Amniotic stem cell (primary cell): Measurements from ENCODE around the gene ZNF800.
A peak's percentile ranks its signal among the peaks of the same experiment; 100 is the strongest.
"Not testable (repeated sequence)": the region's sequence is repeated elsewhere in the genome, so short reads cannot be mapped to it uniquely, and the experiment has no call there.

Source experiments
- DNase-seq: peaks from one replicate; lab custom pipeline; 2025; lab: John Stamatoyannopoulos, UW

Gene ZNF800, protein sequence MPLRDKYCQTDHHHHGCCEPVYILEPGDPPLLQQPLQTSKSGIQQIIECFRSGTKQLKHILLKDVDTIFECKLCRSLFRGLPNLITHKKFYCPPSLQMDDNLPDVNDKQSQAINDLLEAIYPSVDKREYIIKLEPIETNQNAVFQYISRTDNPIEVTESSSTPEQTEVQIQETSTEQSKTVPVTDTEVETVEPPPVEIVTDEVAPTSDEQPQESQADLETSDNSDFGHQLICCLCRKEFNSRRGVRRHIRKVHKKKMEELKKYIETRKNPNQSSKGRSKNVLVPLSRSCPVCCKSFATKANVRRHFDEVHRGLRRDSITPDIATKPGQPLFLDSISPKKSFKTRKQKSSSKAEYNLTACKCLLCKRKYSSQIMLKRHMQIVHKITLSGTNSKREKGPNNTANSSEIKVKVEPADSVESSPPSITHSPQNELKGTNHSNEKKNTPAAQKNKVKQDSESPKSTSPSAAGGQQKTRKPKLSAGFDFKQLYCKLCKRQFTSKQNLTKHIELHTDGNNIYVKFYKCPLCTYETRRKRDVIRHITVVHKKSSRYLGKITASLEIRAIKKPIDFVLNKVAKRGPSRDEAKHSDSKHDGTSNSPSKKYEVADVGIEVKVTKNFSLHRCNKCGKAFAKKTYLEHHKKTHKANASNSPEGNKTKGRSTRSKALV

DNA sequence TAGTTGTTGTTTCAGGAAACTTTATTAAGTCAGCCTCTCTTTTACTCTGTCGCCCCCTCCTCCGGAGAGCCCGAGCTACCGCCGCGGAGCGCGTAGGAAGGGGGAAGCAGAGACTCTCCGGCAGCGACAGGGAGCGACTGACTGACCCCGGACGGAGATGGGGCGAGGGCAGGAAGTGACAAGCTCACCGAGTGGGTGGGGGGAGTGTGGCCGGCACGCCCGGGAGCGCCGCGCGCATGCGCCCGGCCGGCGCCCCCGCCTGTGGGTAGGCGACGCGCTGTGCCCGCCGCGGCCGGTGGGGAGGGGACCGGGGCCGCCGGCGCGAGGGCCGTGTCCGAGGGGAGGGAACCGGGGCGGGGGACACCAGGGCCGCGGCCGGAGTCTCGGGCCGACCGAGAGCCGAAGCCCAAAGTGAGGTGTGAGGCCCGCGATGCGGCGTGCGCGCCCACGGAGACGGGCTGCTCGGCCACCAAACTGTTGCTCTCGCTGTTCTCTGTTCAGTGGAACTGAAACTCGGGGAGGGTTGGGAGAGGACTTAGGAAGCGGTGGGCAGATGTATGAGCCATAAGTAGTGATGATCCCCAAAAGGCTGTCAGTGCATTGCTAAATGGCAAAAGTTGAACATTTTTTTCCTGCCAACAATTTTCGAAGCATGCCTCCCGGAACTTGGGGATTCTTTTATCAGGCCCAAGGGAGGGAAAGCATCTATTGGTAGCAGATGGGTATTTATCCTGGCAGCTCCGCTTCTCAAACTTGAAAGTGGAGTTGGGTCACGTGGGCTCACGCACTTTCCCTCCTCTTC is at the start of gene ZNF800:
Gene ZNF800, minus strand, starts transcription at position 143 of the 802 bp plus-strand sequence. CDS start 1,151 bp downstream, outside the sequence.
- peak; percentile 42 for DNase-seq

DNA sequence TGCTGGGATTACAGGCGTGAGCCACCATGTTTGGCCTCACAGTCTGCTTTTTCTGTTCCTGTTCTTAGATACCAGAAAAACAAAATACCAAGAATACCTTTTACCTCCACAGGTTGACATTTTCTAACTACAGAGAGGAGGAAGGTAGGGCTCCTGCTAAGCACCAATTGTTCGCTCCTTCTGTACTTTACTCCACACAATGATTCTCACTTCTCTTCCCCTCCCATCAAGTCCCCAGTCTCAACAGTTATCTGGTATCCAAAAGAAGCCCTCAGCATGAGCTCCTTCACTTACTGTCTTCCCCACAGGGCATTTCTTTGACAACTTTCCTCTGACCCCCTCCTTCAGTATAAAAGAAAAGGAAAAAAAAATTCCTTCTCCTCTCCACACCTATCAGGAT is 47.7 kb upstream of the ZNF800 start:
- no peak for DNase-seq

DNA sequence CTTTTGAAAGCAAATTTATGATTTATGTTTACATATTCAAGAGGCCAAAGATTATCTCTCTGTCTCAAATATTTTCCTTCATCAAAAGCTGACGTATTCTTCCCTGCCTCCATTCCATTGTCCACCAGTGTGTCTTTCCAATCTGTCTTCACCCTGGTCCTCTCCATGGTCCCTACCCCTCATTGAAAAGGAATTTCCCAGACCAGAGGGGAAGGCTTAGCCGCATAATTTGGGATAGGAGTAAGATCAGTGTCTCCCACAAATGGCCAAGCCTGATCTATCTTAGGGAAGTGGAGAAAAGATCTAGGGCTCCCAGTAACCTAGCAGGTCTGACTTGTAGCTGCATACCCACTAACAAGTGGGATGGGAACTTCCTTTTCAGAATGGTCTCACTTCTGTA is 46.3 kb upstream of the ZNF800 start:
- DNase-seq, result no peak

DNA sequence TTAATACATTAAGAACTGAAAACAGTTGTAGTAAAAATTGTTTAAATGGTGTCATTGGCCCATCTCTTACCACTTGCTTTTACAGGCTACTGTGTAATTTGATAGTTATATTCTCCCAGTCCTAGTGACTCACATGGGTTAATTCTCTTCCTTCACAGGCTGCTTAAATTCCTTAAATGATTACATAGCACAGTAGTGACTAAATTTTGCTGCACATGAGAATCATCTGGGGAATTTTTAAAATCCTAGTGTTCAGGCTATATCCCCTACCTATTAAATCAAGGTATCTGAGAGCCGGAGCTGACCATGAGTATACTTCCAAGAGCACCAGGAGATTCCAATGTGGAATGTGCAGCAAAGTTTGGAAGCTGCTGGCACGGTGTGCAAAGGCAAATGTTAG is 45.3 kb upstream of the ZNF800 start:
- peak; percentile 29 for DNase-seq

GRCh38 chr7:127437241-127437640 is 44.7 kb upstream of the ZNF800 start:
- DNase-seq, result no peak

- not testable (repeated sequence) for DNase-seq
Observed at GRCh38 chr7:127429281-127429680, 36.8 kb upstream of the ZNF800 start.

DNA sequence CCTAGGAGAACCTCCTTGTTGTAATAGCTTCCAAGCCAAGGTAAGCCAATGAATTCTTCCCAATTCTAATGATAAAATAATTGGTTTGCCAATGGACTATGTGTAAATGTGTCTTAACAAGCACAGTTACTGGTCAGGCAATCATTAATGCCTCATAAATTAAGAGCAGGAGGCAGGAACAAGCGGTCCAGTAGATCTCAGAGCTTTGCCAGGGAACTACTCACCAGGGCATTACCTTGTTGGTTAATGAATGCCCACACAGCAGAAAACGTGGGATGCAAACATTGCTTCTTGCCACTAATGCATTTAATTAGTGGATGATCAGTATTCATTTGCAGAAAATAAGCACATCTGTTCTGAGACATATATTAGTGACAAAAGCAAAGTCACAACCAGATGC is 26.7 kb upstream of the ZNF800 start:
- DNase-seq, result no peak

DNA sequence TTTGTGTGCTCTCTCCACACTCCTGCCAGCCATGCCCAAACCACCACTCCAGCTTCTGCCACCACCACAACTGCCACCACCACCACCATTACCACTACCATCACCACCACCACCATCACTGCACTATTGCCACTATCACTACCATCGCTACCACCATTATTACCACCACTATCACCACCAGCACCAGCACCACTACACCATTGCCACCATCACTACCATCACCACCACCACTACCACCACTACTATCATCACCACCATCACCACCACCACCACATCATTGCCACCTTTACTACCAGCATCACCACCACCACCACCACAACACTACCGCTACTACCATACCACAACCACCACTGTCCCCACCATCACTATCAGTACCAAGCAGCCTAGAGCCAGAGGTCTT is 26.0 kb upstream of the ZNF800 start:
- no peak for DNase-seq

DNA sequence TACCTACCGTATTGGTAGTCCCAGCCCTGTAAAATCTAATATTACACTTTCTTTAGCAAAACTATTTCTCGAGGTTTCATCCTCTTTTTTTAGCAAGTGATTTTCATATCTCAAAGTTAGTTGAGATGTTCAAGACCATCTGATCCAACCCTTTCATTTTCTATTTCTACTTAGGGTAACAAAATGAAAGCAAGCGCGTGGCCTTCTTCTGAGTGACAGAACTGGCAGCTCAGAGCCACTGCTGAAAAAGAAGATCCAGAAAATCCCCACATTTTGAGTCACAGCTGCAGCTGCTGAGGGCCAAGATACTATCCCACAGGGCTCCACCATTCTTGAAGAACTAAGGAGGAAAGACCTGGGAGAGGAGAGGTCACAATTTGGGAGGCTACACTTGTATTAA is 24.8 kb upstream of the ZNF800 start:
- DNase-seq, result no peak

- no peak for DNase-seq
Observed at GRCh38 chr7:127415060-127415742, 22.7 kb upstream of the ZNF800 start.

DNA sequence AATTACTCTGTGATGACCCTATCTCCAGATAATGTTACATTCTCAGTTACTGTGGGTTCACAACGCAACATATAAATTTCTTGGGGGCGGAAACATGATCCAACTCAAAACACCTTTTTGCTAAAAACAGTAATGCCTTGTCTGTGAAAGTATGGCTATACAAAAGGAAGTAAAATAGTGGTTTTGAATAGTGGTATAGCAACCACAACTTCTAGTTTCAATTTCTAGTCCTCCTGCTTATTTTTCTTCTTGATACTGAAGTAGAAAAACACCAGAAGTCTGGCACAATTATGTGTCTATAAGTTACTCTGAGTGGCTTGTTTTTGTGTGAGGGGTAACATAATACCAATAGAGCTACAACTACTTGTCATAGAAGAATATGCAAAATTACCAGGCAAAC is 21.5 kb upstream of the ZNF800 start:
- no peak for DNase-seq

DNA sequence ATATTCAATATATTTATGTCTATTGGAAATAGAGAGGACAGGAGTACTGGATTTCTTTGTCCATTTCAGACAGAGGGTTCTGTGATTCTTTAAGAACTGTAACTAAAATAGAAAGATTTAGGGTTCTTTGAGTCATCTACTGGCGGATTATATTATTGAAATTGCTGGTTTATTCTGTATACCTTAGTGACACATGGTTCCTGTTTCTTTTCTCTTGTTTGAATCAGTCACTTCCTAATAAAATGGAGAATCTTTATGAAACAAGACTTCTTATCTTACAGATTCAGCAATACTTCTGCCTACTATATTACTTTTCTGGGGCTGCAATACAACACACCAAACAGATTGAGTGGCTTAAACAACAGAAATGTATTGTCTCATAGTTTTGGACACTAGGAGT is 20.8 kb upstream of the ZNF800 start:
- DNase-seq, result no peak

GRCh38 chr7:127411176-127411575 is 18.7 kb upstream of the ZNF800 start:
- DNase-seq, result no peak

DNA sequence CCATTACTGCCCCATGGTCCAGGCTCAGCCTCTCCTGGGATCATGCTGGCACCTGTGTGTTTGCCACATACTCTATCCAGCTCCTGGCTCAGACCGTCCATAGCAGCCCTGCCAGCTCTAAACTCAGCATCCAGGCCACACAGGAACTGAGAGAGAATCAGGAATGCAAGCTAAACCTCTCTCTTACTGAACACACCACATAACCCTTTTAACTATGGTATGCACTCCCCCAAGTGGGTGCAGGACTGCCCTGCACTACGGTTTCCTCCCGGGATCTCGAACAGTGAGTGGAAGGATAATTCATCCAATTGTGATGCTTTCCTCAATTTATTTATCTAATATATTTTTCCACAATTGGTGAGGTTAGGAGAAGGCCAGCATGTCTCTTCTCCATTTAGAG is 17.1 kb upstream of the ZNF800 start:
- no peak for DNase-seq

- no peak for DNase-seq
Observed at GRCh38 chr7:127404286-127405072, 12.0 kb upstream of the ZNF800 start.

- no peak for DNase-seq
Observed at GRCh38 chr7:127396184-127396583, 3.7 kb upstream of the ZNF800 start.

- not testable (repeated sequence) for DNase-seq
Observed at GRCh38 chr7:127395104-127395503, 2.6 kb upstream of the ZNF800 start.

DNA sequence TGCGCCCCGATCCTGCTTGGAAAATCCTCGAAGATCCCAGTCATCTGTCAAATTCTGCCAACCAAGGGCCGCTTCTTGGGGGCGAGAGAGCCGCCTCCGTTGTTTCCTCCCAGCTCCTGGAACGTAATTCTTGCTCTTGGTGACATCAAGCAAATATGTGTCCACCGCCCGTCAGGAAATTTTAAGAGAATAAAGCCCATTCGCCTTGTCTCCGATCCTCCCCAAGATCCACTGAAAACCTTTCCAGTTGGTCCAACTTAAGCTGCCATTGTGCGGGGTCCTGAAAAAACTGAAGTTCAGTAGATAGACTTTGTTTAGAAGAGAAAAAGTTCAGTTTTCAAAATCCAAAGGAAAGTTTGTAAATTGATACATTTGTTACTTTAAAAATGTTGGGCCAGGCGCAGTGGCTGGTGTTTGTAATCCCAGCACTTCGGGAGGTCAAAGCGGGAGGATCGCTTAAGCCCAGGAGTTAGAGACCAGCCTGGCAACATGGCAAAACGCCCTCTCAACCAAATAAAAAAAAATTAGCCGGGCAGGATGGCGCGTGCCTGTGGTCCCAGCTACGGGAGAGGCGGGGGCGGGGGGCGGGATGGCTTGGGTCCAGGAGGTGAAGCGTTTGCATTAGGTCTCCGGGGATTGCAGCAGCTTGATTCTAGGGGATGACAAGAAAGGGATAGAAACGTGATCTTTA is 1.0 kb upstream of the ZNF800 start:
- DNase-seq, result no peak

GRCh38 chr7:127392182-127392565 is 334 bp downstream of the ZNF800 start:
- no peak for DNase-seq

DNA sequence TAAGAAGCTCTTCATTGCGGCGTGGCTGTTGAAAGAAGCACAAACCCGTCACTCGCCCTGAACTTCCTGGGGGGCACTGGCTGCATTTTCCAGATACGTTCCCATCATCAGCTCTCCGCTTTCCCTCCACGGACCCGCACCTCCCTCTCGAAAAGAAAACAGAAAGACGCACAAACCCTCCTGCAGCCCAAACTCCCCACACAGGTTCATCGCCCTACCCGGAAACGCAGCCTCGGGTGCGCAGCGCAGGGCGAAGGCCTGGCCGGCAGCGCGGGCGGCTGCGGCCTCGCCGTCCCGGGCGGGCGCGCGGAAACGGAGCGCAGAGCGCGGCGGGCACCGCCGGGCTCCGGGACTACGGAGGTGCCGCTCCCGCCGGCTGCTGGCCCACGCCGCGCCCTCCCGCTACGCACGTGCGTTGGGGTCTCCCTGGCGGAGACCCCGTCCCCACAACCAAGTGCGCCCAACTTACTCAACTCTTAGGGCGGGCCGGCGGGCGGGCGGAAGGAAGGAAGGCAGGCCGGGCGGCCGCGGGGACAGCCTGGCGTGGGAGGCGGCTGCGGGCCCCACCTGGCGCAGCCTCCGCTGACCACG is 822 bp downstream of the ZNF800 start:
- no peak for DNase-seq
